GM12874 (cell line): ENCODE data around the gene CHIT1.

Experiments used
- TF ChIP-seq, protein P1 (sequence below): IDR thresholded peaks from 2 replicates; pipeline ENCODE4 v1.5.1; 2011; ENCODE audit warnings: low read depth, mild to moderate bottlenecking, control low read depth, low read length, moderate library complexity; ENCODE audit not compliant: insufficient read depth

CHIT1 gene

DNA sequence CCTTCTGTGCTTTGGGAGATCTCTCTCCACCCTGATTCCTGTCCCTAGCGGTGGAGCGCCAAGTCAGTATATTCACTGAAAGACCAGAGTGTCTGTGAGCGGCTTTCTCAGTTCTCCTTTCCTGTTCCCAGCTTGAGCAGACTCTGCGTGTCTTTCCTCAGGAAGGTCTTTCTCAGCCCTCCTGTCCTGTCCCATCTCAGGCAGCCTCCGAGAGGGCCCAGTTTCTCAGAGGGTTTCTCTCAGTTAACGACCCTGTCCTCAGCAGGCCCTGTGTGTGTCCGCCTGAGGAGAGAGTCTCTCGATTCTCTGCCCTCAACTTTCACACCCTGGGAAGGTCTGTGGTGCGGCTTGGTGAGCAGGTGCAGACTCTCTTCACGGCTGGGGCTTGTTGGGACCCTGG is 34.0 kb upstream of the CHIT1 start:
- TF ChIP-seq, protein P1, sequence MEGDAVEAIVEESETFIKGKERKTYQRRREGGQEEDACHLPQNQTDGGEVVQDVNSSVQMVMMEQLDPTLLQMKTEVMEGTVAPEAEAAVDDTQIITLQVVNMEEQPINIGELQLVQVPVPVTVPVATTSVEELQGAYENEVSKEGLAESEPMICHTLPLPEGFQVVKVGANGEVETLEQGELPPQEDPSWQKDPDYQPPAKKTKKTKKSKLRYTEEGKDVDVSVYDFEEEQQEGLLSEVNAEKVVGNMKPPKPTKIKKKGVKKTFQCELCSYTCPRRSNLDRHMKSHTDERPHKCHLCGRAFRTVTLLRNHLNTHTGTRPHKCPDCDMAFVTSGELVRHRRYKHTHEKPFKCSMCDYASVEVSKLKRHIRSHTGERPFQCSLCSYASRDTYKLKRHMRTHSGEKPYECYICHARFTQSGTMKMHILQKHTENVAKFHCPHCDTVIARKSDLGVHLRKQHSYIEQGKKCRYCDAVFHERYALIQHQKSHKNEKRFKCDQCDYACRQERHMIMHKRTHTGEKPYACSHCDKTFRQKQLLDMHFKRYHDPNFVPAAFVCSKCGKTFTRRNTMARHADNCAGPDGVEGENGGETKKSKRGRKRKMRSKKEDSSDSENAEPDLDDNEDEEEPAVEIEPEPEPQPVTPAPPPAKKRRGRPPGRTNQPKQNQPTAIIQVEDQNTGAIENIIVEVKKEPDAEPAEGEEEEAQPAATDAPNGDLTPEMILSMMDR: no peak

DNA sequence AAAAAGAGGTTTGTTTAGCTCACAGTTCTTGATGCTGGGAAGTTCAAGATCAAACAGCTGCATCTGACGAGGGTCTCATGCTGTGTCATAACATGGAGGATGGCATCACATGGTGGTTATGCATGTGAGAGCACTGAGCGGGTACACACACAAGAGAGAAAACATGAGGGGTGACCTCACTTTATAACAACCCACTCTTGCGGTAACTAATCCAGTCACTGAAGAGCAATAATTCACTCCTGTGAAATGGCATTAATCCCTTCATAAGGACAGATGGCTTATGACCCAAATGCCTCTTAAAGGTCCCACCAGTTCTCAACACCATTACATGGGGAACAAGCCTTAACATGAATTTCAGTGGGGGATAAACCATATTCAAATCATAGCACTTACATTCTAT is 23.2 kb upstream of the CHIT1 start:
- TF ChIP-seq, protein P1: no peak

- TF ChIP-seq, protein P1: no peak
Observed at GRCh38 chr1:203251466-203251865, 22.0 kb upstream of the CHIT1 start.

DNA sequence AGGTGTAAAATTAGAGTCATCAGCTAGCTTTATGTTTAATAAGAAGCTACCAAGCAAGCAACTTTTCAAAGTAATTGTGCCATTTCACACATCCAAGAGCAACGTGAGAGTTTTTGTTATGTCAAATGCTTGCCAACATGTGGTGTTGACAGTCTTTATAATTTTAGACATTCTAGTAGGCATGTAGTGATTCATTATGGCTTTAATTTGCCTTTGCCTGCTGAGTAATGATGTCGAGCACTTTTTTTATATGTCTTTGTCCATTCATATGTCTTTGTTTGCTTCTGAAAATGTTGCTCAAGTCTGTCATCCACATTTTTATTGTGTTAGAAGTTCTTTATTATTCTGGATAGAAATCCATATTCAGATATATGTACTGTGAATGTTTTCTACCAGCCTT is 21.4 kb upstream of the CHIT1 start:
- TF ChIP-seq, protein P1: no peak

- TF ChIP-seq, protein P1: no peak
Observed at GRCh38 chr1:203244776-203245175, 15.3 kb upstream of the CHIT1 start.

DNA sequence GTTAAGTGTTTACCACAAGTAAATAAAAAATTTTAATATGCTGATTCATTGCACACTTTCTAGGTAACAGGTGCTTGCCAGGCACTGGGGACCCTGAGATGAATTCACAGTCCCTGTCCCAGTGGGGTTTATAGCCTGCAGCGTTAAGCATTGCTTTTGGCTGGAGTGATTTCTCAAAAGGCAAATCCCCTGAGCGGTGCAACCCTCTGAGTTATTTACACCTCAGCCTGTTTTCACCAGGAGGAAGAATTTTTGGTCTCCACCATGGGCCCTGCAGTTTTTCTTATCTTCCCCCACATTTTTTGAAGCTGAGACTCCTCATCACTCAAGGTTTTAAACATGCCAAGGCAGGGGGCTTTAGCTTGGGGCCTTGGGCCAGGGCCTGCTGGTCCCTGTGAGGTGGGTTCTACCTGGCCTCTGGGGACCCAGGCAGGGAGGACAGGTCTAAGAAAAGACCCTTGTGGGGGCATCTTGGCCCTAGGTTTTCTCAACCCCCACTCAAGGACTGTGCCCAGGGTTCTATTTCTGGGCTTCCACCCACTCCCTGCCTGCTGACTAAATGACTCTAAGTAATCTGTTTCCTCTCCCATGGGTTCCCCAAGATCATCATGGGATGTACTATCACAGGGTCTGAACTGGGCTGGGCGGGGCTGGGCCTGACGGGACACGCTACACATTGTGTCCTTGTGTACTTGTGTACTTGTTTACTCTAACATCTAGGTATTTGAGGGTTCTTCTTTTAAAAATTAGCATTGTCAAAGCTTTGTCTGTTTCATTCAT is 10.2 kb upstream of the CHIT1 start:
- TF ChIP-seq, protein P1: no peak

DNA sequence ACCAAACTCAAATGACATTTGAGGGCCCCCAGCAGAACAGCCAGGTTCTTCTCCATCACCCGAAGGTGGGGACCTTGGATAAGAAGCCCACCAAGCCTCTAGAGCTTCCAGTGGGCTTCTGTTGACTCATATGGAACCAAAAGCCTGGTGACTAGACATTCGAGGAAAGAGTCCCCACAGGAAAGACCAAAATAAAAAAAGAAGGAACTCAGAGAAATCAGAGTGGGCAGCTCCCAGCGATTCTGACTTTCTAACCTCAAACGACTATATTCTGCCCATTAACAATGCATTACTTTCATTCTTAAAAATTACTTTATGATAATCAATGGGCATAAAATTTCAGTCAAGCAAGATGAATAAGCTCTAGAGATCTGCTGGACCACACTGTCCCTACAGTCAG is 9.6 kb upstream of the CHIT1 start:
- TF ChIP-seq, protein P1: no peak
